NOMO-1 (cell line): ENCODE measurements around the gene GRB14.
A peak's percentile ranks its signal among the peaks of the same experiment; 100 is the strongest.

Experiments
- DNase-seq, 2 experiments: peaks; one replicate each; lab custom pipeline; 2025; ENCODE audit not compliant: unreplicated experiment in 2 of 2; lab: John Stamatoyannopoulos, UW

Gene GRB14

DNA sequence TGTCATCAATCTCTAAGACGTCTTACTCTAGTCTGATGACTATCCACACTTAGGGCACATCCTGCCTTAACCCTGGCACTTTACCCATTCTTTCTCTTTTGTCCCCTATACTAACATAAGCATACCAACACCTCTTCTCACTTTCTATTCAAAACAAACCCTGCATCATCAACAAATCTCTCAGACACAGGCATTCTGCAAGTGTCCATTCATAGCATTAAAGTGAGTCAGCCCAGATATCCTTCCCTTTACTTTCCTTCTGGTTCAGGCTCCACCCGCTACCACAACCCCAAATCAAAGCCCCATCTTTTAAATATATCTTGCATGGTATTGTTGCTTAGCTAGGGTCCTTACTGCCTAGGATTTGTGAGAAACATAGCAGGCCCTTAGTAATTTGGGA lies 3.8 kb downstream of the GRB14 start:
- DNase-seq = no peak

DNA sequence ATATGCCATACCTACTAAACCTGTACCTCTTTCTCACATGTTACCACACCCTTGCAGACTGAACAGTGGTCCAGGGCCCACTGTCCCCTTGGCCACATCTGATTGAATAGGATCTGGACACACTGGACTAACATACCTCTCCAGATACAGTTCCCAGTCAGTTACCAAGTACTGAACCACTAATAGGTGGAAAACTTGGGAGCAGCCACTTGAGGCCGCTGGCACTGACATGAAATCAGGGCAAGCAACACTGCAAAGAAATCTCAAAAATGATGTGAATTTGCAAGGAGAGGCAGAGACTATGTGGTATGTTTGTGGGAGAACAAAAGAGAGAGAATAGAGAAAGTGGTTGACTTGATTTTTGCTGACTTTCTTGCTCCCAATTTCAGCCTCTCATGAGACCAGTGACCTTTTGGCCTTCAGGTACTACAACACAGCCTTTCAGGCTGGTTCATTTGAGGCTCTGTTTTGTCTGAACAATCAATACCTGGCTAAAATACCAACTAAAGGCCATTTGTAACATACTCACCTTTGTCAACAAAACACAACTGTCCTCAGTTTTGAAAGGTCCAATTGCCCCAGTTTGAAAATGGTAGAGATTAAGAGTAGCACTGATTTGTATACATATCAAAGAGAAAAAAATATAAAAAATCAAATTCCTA lies 7.8 kb downstream of the GRB14 start:
- DNase-seq = no peak

DNA sequence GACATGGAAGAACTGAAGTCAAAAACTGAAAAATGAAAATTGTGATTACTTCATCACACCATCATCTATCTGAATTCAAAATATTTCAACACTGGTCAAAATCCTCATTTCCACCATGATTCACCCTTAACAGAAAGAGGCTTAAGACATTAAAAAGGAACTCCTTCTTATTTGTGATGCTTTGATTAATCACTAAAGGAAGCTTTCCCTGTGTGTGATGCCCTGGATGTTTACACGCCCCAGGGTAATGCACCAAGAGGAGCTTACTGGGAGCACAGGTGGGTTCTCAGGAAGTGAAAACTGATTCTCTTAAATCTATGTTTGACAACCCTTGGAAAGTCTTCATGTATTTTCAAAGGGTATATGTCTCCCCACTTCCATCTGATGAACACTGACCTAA lies 11.5 kb downstream of the GRB14 start:
- DNase-seq = no peak

DNA sequence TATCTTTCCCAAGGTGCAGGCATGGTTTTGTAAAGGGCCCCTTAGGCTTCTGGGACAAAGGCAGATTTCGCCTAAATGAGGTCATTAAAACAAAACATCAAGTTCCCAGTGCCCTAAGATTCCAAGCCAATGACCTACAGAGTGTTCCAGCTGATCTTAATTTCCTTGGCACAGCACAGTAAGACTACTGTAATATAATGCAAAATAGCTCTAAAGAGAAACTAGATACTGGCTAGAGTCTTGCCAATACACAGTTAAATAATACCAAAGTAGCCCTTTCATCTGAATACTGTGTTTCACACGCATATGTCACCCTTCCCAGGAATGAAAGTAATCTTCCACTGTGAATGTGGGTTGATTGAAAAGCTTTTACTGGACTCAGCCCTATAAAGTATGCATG lies 14.7 kb downstream of the GRB14 start:
- DNase-seq = no peak

DNA sequence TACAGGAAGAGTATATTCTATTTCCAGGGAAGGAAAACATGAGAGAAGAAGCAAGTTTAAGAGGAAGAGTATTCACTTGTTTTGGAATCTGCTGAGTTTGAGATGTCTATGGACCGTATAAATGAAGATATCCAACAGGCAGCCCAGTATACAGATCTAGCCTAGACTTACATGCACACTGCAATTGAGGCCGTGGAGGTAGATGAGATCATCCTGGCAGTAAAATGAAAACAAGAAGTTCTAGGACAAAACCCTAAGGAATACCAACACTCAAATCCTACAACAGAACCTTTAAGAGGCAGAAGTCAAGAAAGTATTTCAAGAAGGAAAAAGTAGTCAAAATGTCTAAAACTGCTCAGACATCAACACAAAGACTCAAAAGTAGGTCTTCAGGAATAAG lies 16.0 kb downstream of the GRB14 start:
- no peak for DNase-seq

DNA sequence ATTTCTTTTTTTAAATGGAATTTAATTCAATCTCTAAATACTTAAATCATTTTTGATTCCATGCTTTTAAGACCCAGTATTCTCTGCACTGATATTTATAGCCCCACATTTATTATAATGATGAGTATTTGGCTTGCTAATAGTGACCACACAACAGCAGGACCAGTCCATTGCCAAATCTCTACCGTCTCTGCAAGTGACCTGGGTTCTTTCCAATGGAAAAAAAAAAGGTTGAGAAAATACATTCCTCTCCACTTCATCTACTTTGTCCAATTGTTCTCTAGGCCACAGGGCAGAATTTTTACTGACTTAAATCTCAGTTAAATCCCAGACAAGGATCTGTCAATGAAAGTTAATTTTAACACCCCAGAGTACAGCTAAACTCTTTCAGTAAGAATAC lies 20.5 kb downstream of the GRB14 start:
- DNase-seq = no peak

DNA sequence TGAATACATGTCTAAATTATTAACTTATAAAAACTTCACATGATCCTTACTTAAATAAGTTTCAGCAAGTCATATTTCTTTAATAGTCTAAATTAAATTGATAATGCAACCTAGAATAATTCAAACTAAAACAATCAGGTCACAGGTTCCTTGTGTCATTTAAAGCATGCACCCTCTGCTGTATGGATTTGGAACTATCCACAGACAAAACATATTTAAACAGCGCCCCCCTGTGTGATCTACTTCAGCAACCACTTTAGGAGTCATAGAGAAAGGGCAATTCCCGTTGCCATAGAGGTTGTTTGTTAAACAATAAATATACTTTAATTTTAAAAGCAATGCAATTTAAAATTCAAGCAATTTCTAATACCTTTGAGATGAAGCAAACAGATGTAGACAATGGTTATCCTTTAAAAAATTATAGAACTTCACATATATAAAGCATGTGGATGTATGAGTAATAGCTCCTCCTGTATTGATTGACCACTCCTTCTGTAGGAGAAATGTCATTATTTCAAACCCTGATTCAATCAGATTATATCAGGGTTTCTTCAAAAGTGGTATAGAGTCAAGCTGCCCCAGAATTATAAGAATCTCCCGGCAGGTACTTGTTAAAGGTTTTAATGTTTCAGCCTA lies 21.2 kb downstream of the GRB14 start:
- peak; percentile 2 to 24 for DNase-seq

DNA sequence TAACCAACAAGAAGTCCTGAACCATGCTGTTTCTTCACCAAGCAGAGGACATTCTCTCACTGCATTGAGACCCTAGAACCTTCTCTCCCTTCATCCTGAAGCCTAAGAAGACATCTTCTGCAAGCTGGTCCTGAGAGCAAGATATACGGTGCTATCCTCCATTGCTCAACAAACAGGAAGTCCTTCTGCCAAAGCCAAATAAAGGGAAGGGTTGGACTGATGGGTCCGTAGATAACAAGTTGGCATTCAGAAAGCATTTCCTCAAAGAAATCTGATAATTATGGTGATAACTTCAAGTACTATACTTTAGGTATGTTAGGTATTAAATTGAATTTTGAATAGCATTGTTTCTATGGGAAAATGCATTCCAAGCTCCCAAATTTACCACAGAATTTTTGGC lies 23.3 kb downstream of the GRB14 start:
- DNase-seq = no peak

DNA sequence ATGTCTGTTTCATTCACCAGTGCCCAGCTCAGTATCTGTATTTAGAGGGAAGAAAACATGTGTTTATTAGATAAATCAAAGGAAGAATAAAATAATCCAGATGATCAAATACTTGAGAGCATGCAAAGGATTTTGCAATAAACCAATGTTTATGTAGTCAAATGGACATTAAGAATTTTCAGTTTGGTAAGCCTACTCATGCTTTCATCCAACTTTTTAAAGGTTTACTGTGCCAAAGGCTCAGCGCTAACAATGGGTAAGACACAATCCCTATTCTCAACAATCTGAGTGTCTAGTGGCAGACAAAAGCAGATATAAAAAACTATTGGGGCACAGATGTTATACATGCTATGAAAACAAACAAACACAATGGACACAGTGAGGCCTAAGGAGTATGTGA lies 26.3 kb downstream of the GRB14 start:
- DNase-seq = no peak

DNA sequence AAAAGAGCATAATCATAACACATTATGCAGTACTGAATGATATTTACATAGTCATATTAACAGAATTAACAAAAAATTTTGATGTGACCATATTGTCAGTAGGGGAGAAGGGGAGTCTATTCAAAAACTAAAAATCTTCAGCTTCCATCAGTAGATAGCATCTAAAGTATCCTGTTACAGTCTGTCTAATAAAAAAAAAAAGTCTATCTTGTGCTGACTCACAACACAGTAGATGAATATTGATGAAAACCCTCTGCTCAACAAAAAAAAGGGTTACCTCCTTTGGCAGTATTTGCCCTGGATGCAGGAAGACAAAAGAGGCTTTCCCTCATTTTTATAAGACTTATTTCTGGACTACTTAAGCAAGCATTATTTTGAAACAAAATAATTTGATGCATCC lies 27.3 kb downstream of the GRB14 start:
- no peak for DNase-seq

DNA sequence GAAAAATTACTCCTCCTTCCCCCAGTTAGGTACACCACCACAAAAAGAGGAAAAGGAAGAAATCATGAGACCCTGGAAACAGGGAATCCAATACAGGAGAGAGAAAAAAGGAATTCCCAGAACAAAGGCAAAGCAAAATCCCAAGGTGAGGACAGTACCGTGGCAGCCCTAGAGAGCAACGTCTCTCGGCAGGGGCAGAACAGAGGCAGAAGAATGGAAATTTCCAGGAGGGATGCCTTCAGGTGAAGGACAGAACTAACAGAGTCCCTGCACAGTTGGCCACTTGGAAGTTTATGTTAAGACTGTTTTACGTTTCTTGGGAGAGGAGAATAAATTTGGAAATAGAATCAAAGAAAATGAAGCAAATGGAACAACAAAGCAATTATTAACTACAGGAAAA lies 27.7 kb downstream of the GRB14 start:
- DNase-seq = no peak

DNA sequence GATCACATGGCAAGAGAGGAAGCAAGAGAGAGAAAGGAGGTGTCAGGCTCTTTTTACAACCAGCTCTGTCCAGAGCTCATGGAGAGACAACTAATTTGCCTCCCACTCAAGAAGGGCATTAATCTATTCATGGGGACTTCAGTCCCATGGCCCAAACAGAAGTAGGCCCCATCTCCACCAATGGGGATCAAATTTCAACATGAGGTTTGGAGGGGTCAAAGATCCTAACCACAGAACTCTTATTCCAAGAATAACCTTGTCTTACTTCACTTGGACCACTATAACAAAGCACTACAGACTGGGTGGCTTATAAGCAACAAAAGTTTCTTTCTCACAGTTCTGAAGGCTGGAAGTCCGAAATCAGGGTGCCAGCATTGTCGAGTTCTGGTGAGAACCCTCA lies 31.8 kb downstream of the GRB14 start:
- DNase-seq = no peak

DNA sequence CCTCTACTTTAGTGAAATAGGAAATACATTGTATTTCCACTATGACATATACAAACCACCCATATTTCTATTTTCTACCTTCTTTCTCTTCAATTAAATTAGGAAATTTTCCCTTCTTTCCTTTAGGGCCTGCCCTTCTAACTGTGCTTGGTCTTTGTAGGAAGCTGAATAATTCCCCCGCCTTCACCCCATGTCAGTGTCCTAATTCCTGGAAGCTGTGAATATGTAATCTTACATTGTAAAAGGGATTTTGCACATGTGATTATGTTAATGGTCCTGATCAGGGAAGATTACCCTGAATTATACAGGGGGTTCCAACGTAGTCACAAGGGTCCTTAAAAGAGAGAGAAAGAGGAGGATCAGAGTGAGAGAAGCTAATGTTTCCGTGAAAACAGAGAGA lies 40.2 kb downstream of the GRB14 start:
- DNase-seq = no peak

DNA sequence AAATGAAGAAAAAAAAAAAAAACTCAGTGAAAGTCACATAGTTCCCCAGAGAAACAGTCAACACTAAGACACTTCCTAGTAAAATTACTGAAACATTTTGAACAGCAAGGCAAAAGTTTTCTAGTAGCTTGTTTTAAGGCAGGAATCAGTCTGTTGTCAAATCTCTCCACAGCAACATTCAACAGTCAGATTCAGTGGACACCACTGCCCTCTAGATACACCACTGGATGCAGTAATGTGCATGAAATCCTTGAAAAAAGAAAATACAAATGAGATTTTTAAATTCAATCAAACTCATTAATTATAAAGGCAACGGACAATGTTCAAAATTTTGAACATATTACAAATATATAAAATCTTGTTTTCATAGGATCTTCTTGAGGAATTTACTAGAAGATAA lies 46.4 kb downstream of the GRB14 start:
- DNase-seq = no peak

DNA sequence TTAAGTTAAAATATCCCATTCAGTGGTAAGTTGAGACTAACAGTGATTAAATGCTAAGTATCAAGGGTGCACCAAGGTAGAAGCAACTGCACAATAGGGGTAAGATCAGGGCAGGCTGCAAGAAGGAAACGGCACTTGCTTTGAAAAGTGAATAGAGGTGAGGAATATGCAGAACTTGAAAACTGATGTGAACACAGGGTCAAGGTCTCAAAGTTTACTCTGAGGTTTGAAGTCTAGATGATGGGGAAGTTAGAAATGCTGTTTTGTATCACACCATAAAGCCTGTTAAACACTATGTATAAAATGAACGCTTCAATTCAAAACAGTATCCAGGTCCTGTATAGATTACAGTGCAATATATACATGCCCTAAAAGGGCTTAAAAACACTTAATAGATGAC lies 50.8 kb downstream of the GRB14 start:
- DNase-seq = no peak

DNA sequence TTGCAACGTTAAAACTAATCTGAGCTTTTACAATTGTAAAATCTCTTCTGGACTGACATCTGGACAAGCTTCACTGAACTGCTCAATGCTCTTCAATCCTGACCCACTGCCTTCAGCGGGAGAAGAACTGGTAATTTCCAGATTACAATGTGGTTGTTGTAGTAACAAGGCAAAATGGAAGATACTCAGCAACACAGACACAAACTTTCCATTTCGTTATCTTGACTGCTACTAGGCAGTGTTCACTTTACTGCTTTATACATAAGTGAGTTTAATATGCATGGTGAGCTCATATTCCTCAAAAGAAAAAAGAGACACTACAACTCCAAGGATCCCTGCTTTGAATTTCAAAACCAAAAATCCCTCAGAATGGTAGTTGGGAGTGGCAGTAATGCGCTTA lies 51.9 kb downstream of the GRB14 start:
- DNase-seq = no peak

DNA sequence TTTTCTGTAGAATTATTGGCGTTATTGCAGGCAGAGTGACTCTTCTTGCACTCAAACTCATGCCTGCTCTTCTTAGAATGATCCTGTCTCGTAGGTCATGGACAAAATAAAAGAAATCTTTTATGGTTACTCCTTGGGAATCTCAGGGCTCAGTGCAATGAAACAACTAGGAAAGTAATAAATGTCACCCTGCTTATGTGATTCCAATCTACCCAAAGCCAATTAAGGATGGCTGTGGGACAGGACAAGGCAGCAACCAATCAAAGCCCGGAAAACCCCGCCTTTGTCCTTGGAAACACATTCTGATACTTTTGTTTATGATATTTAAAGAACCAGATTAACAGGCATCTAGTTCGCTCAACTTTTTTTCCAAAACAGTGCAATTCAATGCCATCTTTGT lies 53.0 kb downstream of the GRB14 start:
- no peak for DNase-seq

DNA sequence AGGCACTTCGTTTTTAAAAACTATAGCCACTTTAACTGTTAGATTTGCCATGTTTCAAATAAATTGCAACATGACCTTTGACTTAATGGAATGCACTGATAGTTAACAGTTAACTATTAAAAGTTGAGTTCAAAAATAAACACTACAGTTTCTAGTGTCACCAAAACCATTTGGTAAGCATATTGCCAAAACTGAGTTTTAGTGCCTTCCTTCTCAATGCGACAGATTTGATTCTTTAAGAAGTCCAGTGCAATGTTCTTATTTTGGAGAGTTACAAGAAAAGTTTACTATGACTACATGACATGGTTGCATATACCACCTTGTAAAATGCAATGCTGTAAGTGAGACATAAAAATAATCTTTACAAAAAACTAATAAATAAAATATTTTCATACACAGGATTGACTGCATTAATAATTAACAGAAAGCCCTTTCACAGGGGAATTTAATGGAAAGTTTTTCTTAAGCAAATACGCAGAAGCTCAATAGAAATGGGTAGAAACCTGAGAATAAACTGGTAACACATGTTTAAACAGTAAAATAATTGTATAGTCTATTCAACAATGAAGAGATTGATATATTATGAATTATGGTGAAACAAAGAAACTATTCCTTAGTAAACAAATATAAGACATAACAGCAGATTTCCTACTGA lies 53.8 kb downstream of the GRB14 start:
- no peak for DNase-seq

DNA sequence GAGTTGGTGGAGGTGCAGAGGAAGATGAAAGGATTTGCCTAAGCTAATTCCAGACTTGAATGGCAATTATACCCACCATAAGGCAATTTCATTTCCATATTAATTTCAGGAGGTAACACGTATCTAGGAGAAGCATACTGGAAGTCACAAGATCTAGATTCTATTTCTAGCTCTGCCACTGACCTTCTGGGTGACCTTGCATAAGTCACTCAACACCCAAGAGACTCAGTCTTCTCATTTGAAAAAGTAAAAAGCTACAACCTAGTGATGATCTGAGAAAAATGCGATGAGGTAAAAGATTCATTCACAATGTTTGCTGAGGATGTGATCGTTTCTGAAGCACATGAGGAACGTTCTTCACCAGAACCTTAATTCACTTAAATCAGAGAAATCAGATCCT lies 55.9 kb downstream of the GRB14 start:
- DNase-seq = no peak

DNA sequence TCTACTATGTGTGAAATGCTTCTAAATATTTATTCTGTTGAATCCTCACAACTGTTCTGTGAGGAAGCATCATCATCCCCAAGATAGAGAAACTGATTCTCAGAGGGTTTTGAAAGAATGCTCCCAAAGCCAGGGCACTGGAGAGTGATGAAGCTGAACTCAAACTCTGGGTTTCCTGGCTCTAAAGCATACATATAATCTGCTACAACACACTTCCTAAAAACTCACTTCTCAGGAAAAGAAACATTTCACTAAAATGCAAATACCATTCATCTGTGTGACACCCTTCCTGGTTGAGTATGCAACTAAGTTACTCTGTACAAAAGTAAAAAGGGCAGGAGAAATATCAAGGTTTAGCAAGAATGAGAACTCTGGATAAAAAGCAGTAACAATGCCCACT lies 58.6 kb downstream of the GRB14 start:
- no peak for DNase-seq

DNA sequence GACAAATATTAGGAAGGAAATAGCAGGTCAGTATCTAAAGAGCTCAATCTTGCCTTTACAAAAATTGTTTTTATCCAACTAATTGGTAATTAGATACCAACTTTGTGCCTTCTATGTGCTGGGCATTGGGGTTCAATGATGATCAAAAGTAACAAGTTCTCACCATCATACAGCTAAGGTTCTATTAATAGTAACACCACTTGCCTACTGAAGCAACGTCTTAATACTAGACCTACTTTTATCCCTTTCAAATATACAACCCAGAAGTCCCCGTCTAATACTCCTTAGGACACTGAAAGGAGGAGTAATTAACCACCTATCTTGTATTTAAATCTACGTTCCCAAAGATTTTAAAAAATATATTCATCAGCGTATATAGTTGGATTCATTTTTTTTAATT lies 59.3 kb downstream of the GRB14 start:
- DNase-seq = no peak

DNA sequence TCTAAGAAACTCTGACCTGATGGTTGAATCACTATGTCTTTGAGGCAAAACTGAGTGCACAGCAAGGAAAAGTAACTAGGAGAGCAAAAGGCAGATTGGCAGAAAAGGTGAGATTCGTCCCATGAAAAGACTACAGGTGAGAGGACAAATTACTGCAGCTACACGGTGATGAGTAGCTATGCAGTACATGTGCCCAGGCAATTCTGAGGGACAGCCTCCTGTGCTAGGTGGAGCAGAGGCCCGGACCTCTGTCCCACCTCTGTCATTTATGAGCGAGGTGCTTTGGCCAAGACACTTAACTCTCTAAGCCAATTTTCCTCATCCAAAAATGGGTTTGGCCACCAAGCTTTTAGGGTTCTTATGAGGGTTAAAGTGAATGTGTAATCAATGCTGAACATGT lies 59.9 kb downstream of the GRB14 start:
- DNase-seq = no peak

DNA sequence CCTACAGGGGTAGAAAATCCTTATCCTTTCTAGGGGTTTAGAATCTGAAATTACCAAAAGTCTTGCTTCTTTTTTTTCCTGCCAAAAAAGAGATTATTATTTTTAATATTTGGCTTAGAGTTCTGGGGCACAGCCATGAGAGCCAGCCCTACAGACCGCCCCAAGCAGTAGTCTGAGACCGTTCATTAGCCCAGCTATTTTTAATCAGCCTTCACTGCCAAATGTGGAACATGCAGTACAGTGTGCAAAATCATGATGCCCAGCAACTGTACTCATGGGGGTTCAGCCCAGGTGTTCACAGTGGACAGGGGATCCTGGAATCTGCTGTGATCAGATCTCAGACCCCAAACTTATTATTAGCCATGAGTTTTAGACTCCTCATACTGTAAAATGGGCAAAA lies 60.4 kb downstream of the GRB14 start:
- DNase-seq = no peak
